H9 (cell line): ENCODE measurements around the gene MAML3. TPM values are rescaled to one million over a fixed set of nuclear protein-coding genes. Genes with fewer than 3 reads are reported as not detected.

ENCODE experiments used
- DNase-seq: peaks from one replicate; pipeline ENCODE4 v3.0.0-alpha.2; 2017
- H2AFZ ChIP-seq: one replicate; pipeline ENCODE4 v1.6.1; 2013; ENCODE audit warnings: mild to moderate bottlenecking, low read length, control low read depth, moderate library complexity
- H2AK5ac ChIP-seq: 2 replicates; pipeline ENCODE4 v1.6.1; 2013; ENCODE audit warnings: low read length, control low read depth, mixed read lengths; ENCODE audit not compliant: insufficient read length
- H2BK120ac ChIP-seq: one replicate; pipeline ENCODE4 v1.6.1; 2013; ENCODE audit warnings: low read depth, mild to moderate bottlenecking, low read length, control low read depth, inconsistent platforms; ENCODE audit not compliant: poor library complexity, severe bottlenecking
- H2BK12ac ChIP-seq: 2 replicates; pipeline ENCODE4 v1.6.1; 2013; ENCODE audit warnings: low read length, control low read depth, mixed read lengths, low read depth; ENCODE audit not compliant: insufficient read length
- H2BK15ac ChIP-seq: 2 replicates; pipeline ENCODE4 v1.6.1; 2013; ENCODE audit warnings: low read depth, low read length, control low read depth
- H2BK20ac ChIP-seq: one replicate; pipeline ENCODE4 v1.6.1; 2013; ENCODE audit warnings: low read depth, mild to moderate bottlenecking, low read length, control low read depth, inconsistent platforms; ENCODE audit not compliant: poor library complexity, severe bottlenecking
- H2BK5ac ChIP-seq: 2 replicates; pipeline ENCODE4 v1.6.1; 2013; ENCODE audit warnings: low read length, control low read depth, mixed read lengths; ENCODE audit not compliant: insufficient read length
- H3K14ac ChIP-seq: 2 replicates; pipeline ENCODE4 v1.6.1; 2013; ENCODE audit warnings: low read length, control low read depth; ENCODE audit not compliant: insufficient read depth
- H3K18ac ChIP-seq: 2 replicates; pipeline ENCODE4 v1.6.1; 2013; ENCODE audit warnings: low read depth, mild to moderate bottlenecking, mixed read lengths, low read length, control low read depth; ENCODE audit not compliant: insufficient read length
- H3K23ac ChIP-seq: 2 replicates; pipeline ENCODE4 v1.6.1; 2013; ENCODE audit warnings: low read length, control low read depth, mixed read lengths, low read depth; ENCODE audit not compliant: insufficient read length
- H3K23me2 ChIP-seq: 2 replicates; pipeline ENCODE4 v1.6.1; 2013; ENCODE audit warnings: low read depth, mild to moderate bottlenecking, mixed read lengths, low read length, control low read depth; ENCODE audit not compliant: insufficient read length, poor library complexity, severe bottlenecking
- H3K27ac ChIP-seq: 2 replicates; pipeline ENCODE4 v1.5.1; 2013; ENCODE audit warnings: low read length, control low read depth, mixed read lengths, low read depth; ENCODE audit not compliant: insufficient read length
- H3K27me3 ChIP-seq: 2 replicates; pipeline ENCODE4 v1.6.1; 2013; ENCODE audit warnings: low read length, control low read depth, inconsistent platforms; ENCODE audit not compliant: insufficient read depth
- H3K4ac ChIP-seq: 2 replicates; pipeline ENCODE4 v1.6.1; 2013; ENCODE audit warnings: low read depth, mild to moderate bottlenecking, control low read depth, inconsistent platforms, low read length, moderate library complexity
- H3K4me1 ChIP-seq: 2 replicates; pipeline ENCODE4 v1.6.1; 2013; ENCODE audit warnings: low read length, control low read depth, inconsistent platforms; ENCODE audit not compliant: insufficient read depth
- H3K4me2 ChIP-seq: 2 replicates; pipeline ENCODE4 v1.6.1; 2013; ENCODE audit warnings: low read length, control low read depth, mixed read lengths; ENCODE audit not compliant: insufficient read length, insufficient read depth
- H3K56ac ChIP-seq: 2 replicates; pipeline ENCODE4 v1.6.1; 2013; ENCODE audit warnings: low read depth, mild to moderate bottlenecking, mixed read lengths, low read length, control low read depth; ENCODE audit not compliant: insufficient read length
- H3K79me1 ChIP-seq: 2 replicates; pipeline ENCODE4 v1.6.1; 2013; ENCODE audit warnings: low read depth, mild to moderate bottlenecking, moderate library complexity, low read length, control low read depth, inconsistent platforms; ENCODE audit not compliant: insufficient read depth, poor library complexity, severe bottlenecking
- H3K79me2 ChIP-seq: 2 replicates; pipeline ENCODE4 v1.6.1; 2013; ENCODE audit warnings: low read length, control low read depth, inconsistent platforms; ENCODE audit not compliant: insufficient read depth
- H3K9ac ChIP-seq: 2 replicates; pipeline ENCODE4 v1.6.1; 2013; ENCODE audit warnings: low read length, control low read depth, mixed read lengths; ENCODE audit not compliant: insufficient read length; ENCODE audit errors: extremely low read depth
- H3K9me3 ChIP-seq: one replicate; pipeline ENCODE4 v1.6.1; 2013; ENCODE audit warnings: low read depth, low read length, inconsistent platforms; ENCODE audit not compliant: control insufficient read depth
- H3T11ph ChIP-seq: one replicate; pipeline ENCODE4 v1.6.1; 2013; ENCODE audit warnings: mild to moderate bottlenecking, low read length, control low read depth, inconsistent platforms
- H4K20me1 ChIP-seq: one replicate; pipeline ENCODE4 v1.6.1; 2013; ENCODE audit not compliant: control insufficient read depth, insufficient read length, insufficient read depth
- H4K5ac ChIP-seq: 2 replicates; pipeline ENCODE4 v1.6.1; 2013; ENCODE audit warnings: low read depth, mild to moderate bottlenecking, mixed read lengths, low read length, control low read depth; ENCODE audit not compliant: insufficient read length
- H4K8ac ChIP-seq: replicated peaks from 2 replicates; pipeline ENCODE4 v1.6.1; 2013; ENCODE audit warnings: low read length, control low read depth, mixed read lengths, low read depth; ENCODE audit not compliant: insufficient read length
- H4K91ac ChIP-seq: 2 replicates; pipeline ENCODE4 v1.6.1; 2013; ENCODE audit warnings: low read depth, mild to moderate bottlenecking, moderate library complexity, mixed read lengths, low read length, control low read depth; ENCODE audit not compliant: insufficient read length
- H3K27ac Mint-ChIP-seq, 3 experiments: 2 replicates in 2 of 3; 3 replicates in 1 of 3; pipeline ENCODE4 v1.8.0; 2020 to 2021; ENCODE audit warnings: mixed read lengths in 3 of 3, mild to moderate bottlenecking in 1 of 3, moderate library complexity in 1 of 3
- H3K27me3 Mint-ChIP-seq: 2 replicates; pipeline ENCODE4 v1.8.0; 2021; ENCODE audit warnings: low read depth, mild to moderate bottlenecking, moderate library complexity, mixed read lengths
- H3K36me3 Mint-ChIP-seq, 3 experiments: 2 replicates in 2 of 3; 3 replicates in 1 of 3; pipeline ENCODE4 v1.8.0; 2020 to 2021; ENCODE audit warnings: low read depth in 3 of 3, mixed read lengths in 3 of 3; ENCODE audit not compliant: insufficient read depth in 1 of 3
- H3K4me1 Mint-ChIP-seq, 2 experiments: 2 replicates each; pipeline ENCODE4 v1.8.0; 2020; ENCODE audit warnings: mixed read lengths in 2 of 2
- H3K4me3 Mint-ChIP-seq, 2 experiments: 2 replicates in 1 of 2; 3 replicates in 1 of 2; pipeline ENCODE4 v1.8.0; 2020 to 2021; ENCODE audit warnings: mild to moderate bottlenecking in 2 of 2, mixed read lengths in 2 of 2, moderate library complexity in 1 of 2
- H3K9me3 Mint-ChIP-seq, 2 experiments: 2 replicates in 1 of 2; 3 replicates in 1 of 2; pipeline ENCODE4 v1.8.0; 2020; ENCODE audit warnings: mild to moderate bottlenecking in 2 of 2, mixed read lengths in 2 of 2, moderate library complexity in 1 of 2
- CTCF ChIP-seq: fragments of 200-600 bp; sonication (generic); conservative IDR thresholded peaks from 3 replicates; pipeline ENCODE4 v1.8.0; 2021; ENCODE audit warnings: antibody characterized with exemption, mild to moderate bottlenecking
- WGBS: extraction: QIAGEN DNeasy Blood & Tissue Kit; methylation state at CpG from one replicate; pipeline ENCODE4 v1.1.7; 2013; ENCODE audit warnings: missing lambda C conversion rate, low lambda C conversion rate, mixed read lengths; ENCODE audit not compliant: insufficient read length; ENCODE audit errors: extremely low coverage; 5-methylcytosine and 5-hydroxymethylcytosine counted together
- total RNA-seq: library from RNA; stranded (reverse); gene quantifications from 2 replicates; pipeline ENCODE4 v1.2.1, GENCODE V29; 2021

MAML3 gene
- total RNA-seq, 1 experiment from 2014 or later: 3.9 TPM

- H3K23me2 ChIP-seq: no peaks in the 10 kb centered on the region
- H4K5ac ChIP-seq: no peak overlapping the region
- Mint-ChIP-seq H3K4me3 (no peak overlapping the region), H3K27ac (no peak overlapping the region), H3K4me1 (peaks cover 19 to 31% of the 10 kb centered on the region in 2 experiments), H3K27me3 (peaks cover 5% of the 10 kb centered on the region), H3K9me3 (no peaks in the 10 kb centered on the region; a peak in 1 of 5 replicates), H3K36me3 (no peaks in the 10 kb centered on the region)
- H3K18ac ChIP-seq: no peak overlapping the region
- no peak overlapping the region for H3K4ac ChIP-seq
- WGBS: no CpG with 5 or more reads among the region's 4 CpGs
- DNase-seq: no peak
- no peak overlapping the region for H3K14ac ChIP-seq
- TF ChIP-seq CTCF: no peak
- H2BK12ac ChIP-seq: no peak overlapping the region
- H3K23ac ChIP-seq: no peak overlapping the region
- no peak overlapping the region for H2AFZ ChIP-seq
- no peak overlapping the region for H3K27ac ChIP-seq
- no peak overlapping the region for H3K4me2 ChIP-seq
- H3K9ac ChIP-seq: no peak overlapping the region
- no peaks in the 10 kb centered on the region for H3K4me1 ChIP-seq
- no peak overlapping the region for H3K56ac ChIP-seq
- no peak overlapping the region for H2BK5ac ChIP-seq
- H4K91ac ChIP-seq: no peak overlapping the region
- no peak overlapping the region for H2BK15ac ChIP-seq
- H3K9me3 ChIP-seq: no peaks in the 10 kb centered on the region
- no peaks in the 10 kb centered on the region for H4K20me1 ChIP-seq
- H4K8ac ChIP-seq: no peak overlapping the region
- H3K79me1 ChIP-seq: no peaks in the 10 kb centered on the region
- no peak overlapping the region for H2BK120ac ChIP-seq
- no peak overlapping the region for H2AK5ac ChIP-seq
- no peaks in the 10 kb centered on the region for H3K27me3 ChIP-seq
- no peak overlapping the region for H2BK20ac ChIP-seq
- H3K79me2 ChIP-seq: no peaks in the 10 kb centered on the region
- H3T11ph ChIP-seq: no peak overlapping the region
Observed at GRCh38 chr4:139957986-139958738, 195.8 kb downstream of the MAML3 start.
